Mucosa of rectum (tissue), 2 donors: ENCODE results near the gene RASEF.

Experiments
- H3K27ac ChIP-seq, 2 donors: one replicate each; pipeline ENCODE4 v1.7.0; 2013; ENCODE audit warnings: inconsistent platforms in 2 of 2, low read depth in 2 of 2, low read length in 2 of 2
- H3K27me3 ChIP-seq, 2 donors: one replicate each; pipeline ENCODE4 v1.7.0; 2013; ENCODE audit warnings: low read length in 2 of 2; ENCODE audit not compliant: control insufficient read depth in 2 of 2, insufficient read depth in 2 of 2
- H3K36me3 ChIP-seq, 2 donors: one replicate each; pipeline ENCODE4 v1.7.0; 2013; ENCODE audit warnings: low read length in 2 of 2; ENCODE audit not compliant: control insufficient read depth in 2 of 2, insufficient read depth in 2 of 2
- H3K4me1 ChIP-seq, 2 donors: one replicate each; pipeline ENCODE4 v1.7.0; 2013; ENCODE audit warnings: low read length in 2 of 2, mild to moderate bottlenecking in 1 of 2; ENCODE audit not compliant: control insufficient read depth in 2 of 2, insufficient read depth in 2 of 2
- H3K4me3 ChIP-seq, 2 donors: one replicate each; pipeline ENCODE4 v1.7.0; 2013; ENCODE audit warnings: low read length in 2 of 2
- H3K9ac ChIP-seq, 2 donors: one replicate each; pipeline ENCODE4 v1.7.0; 2013; ENCODE audit warnings: low read length in 2 of 2, low read depth in 1 of 2, mild to moderate bottlenecking in 1 of 2
- H3K9me3 ChIP-seq, 2 donors: one replicate each; pipeline ENCODE4 v1.7.0; 2013; ENCODE audit warnings: low read length in 2 of 2; ENCODE audit not compliant: control insufficient read depth in 2 of 2
- donor health status: healthy.
- donor health status: Normal muscosa, but diverticular disease.

RASEF gene

GRCh38 chr9:83020864-83021263 lies 42.1 kb downstream of the RASEF start:
- no peak overlapping the region for H3K4me3 ChIP-seq
- no peak overlapping the region for H3K9ac ChIP-seq
- no peak overlapping the region for H3K27ac ChIP-seq
- no peaks in the 10 kb centered on the region for H3K9me3 ChIP-seq
- no peaks in the 10 kb centered on the region for H3K4me1 ChIP-seq
- peaks cover 2 to 4% of the 10 kb centered on the region in 2 donors for H3K36me3 ChIP-seq
- no peaks in the 10 kb centered on the region for H3K27me3 ChIP-seq

GRCh38 chr9:83020327-83020726 lies 42.6 kb downstream of the RASEF start:
- Histone ChIP-seq H3K4me3 (no peak overlapping the region), H3K27ac (no peak overlapping the region), H3K4me1 (no peaks in the 10 kb centered on the region), H3K9me3 (no peaks in the 10 kb centered on the region), H3K27me3 (no peaks in the 10 kb centered on the region), H3K36me3 (peaks cover 2 to 4% of the 10 kb centered on the region in 2 donors), H3K9ac (no peak overlapping the region)

GRCh38 chr9:83019246-83019645 lies 43.7 kb downstream of the RASEF start:
- Histone ChIP-seq H3K9me3 (no peaks in the 10 kb centered on the region), H3K9ac (no peak overlapping the region), H3K27ac (no peak overlapping the region), H3K4me3 (no peak overlapping the region), H3K4me1 (no peaks in the 10 kb centered on the region), H3K36me3 (peaks cover 2 to 4% of the 10 kb centered on the region in 2 donors), H3K27me3 (no peaks in the 10 kb centered on the region)

GRCh38 chr9:83015897-83016296 lies 47.0 kb downstream of the RASEF start:
- no peaks in the 10 kb centered on the region for H3K9me3 ChIP-seq
- H3K36me3 ChIP-seq = peaks cover 2 to 4% of the 10 kb centered on the region in 2 donors
- peaks cover 6 to 7% of the 10 kb centered on the region in 2 donors for H3K4me1 ChIP-seq
- no peak overlapping the region for H3K4me3 ChIP-seq
- no peak overlapping the region for H3K9ac ChIP-seq
- H3K27ac ChIP-seq = no peak overlapping the region
- no peaks in the 10 kb centered on the region for H3K27me3 ChIP-seq

- Histone ChIP-seq H3K4me1 (peaks cover 6 to 7% of the 10 kb centered on the region in 2 donors), H3K36me3 (peaks cover 0 to 4% of the 10 kb centered on the region in 2 donors), H3K27me3 (no peaks in the 10 kb centered on the region), H3K9ac (no peak overlapping the region), H3K4me3 (no peak overlapping the region), H3K9me3 (no peaks in the 10 kb centered on the region), H3K27ac (no peak overlapping the region)
Measured at GRCh38 chr9:83013867-83014605, 48.9 kb downstream of the RASEF start.

- no peaks in the 10 kb centered on the region for H3K9me3 ChIP-seq
- H3K27ac ChIP-seq = peak overlapping the region in 1 of 2 donors; percentile 13
- peaks cover 6 to 7% of the 10 kb centered on the region in 2 donors for H3K4me1 ChIP-seq
- peaks cover 4 to 8% of the 10 kb centered on the region in 2 donors for H3K36me3 ChIP-seq
- H3K9ac ChIP-seq = no peak overlapping the region
- H3K27me3 ChIP-seq = no peaks in the 10 kb centered on the region
- H3K4me3 ChIP-seq = no peak overlapping the region
Measured at GRCh38 chr9:83012922-83013838, 49.8 kb downstream of the RASEF start.

- Histone ChIP-seq H3K27ac (no peak overlapping the region), H3K36me3 (peaks cover 4 to 8% of the 10 kb centered on the region in 2 donors)
Measured at GRCh38 chr9:83012168-83012921, 50.6 kb downstream of the RASEF start.

GRCh38 chr9:83011611-83012010 lies 51.3 kb downstream of the RASEF start:
- Histone ChIP-seq H3K4me3 (no peak overlapping the region), H3K4me1 (peaks cover 6 to 7% of the 10 kb centered on the region in 2 donors), H3K9ac (no peak overlapping the region), H3K36me3 (peaks cover 4 to 8% of the 10 kb centered on the region in 2 donors), H3K9me3 (no peaks in the 10 kb centered on the region), H3K27me3 (no peaks in the 10 kb centered on the region), H3K27ac (no peak overlapping the region)

More at GRCh38 chr9:83012168-83012921, 50.6 kb downstream of the RASEF start:
- Histone ChIP-seq H3K4me1 (peaks cover 6 to 7% of the 10 kb centered on the region in 2 donors), H3K27me3 (no peaks in the 10 kb centered on the region), H3K9me3 (no peaks in the 10 kb centered on the region), H3K4me3 (no peak overlapping the region), H3K9ac (no peak overlapping the region)

- Histone ChIP-seq H3K9me3 (no peaks in the 10 kb centered on the region), H3K4me3 (no peak overlapping the region), H3K36me3 (peaks cover 4 to 28% of the 10 kb centered on the region in 2 donors), H3K9ac (no peak overlapping the region), H3K27me3 (no peaks in the 10 kb centered on the region), H3K4me1 (no peaks in the 10 kb centered on the region), H3K27ac (no peak overlapping the region)
Measured at GRCh38 chr9:83007521-83008300, 55.2 kb downstream of the RASEF start.
